NCI-H2196 treated with DMSO at 0.1 percent for 48 hours (cell line): ENCODE results near the gene SFTPA1.
"Not testable (repeated sequence)": the region's sequence is repeated elsewhere in the genome, so short reads cannot be mapped to it uniquely, and the experiment has no call there.

Experiments
- DNase-seq: peaks from one replicate; lab custom pipeline; 2025; ENCODE audit not compliant: unreplicated experiment; lab: John Stamatoyannopoulos, UW

Gene SFTPA1

GRCh38 chr10:79610601-79611191 lies at the start of gene SFTPA1:
Gene SFTPA1, plus strand, starts transcription at chr10:79610939. Its CDS starts 887 bp downstream, at chr10:79611826.
- no peak for DNase-seq

DNA sequence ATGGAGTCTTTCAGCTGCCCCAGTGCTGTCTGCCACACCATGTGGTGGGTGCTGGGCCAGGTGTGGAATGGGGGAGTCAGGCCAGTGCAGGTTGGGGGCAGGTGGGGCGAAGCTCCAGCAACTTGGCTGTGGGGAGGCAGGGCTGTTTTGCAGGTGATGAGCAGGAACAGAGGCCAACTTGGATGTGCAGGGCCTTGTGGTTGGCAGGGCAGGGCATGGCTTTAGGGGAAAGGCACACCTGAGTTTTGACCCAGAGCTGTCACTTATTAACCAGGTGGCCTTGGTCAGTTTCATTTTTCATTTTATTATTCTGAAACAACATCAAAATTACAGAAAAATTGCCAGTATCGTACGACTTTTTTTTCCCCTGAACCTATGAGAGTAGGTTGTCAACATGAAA lies 49.5 kb upstream of the SFTPA1 start:
- no peak for DNase-seq

GRCh38 chr10:79562135-79562756 lies 48.5 kb upstream of the SFTPA1 start:
- DNase-seq = no peak

DNA sequence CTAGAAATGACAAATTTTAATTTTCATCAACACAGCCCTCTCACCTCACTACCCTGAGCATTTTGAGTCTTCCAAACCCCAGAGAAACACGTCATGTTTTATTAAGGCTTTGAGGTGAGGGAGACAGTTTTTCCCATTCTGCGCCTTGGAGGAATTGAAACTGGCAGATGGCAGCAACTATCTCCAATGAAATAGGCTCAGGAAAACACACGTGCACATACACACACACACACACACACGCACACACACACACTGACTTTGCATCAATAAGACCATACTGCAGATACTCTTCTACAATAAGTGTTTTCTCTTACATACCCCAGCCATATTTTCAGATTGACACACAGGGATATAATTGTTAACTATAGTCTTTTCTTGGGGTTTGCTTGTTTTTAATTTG lies 47.3 kb upstream of the SFTPA1 start:
- DNase-seq = no peak

DNA sequence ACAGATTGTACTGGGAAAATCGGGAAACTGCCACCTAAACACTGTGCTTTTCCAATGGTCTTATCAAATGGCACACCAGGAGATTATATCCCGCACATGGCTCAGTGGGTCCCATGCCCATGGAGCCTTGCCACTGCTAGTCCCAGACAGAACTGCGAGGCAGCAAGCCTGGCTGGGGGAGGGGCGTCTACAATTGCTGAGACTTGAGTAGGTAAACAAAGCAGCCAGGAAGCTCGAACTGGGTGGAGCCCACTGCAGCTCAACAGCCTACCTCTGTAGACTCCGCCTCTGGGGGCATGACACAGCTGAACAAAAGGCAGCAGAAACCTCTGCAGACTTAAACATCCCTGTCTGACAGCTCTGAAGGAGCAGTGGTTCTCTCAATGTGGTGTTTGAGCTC lies 40.1 kb upstream of the SFTPA1 start:
- not testable (repeated sequence) for DNase-seq

GRCh38 chr10:79579361-79579760 lies 31.4 kb upstream of the SFTPA1 start:
- no peak for DNase-seq

- DNase-seq = no peak
Measured at GRCh38 chr10:79581044-79581443, 29.7 kb upstream of the SFTPA1 start.

DNA sequence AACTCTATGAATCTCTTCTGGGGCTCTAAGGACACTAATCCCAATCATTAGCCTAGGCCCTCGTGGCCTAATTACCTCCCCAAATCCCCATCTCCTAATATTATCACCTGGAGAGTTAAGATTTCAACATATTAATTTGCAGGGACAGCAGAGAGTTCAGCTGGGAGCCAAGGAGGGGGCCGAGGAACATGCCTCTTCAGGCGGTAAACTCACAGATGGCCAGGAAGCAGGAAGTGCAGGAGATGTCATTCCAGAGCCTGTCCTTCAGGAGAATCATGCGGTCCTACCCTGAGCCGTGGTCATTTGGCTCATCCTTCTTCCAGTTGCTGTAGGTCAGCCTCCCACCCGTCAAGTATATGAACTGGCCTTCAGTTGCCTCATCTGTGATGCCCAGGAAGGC lies 28.6 kb upstream of the SFTPA1 start:
- DNase-seq = no peak

DNA sequence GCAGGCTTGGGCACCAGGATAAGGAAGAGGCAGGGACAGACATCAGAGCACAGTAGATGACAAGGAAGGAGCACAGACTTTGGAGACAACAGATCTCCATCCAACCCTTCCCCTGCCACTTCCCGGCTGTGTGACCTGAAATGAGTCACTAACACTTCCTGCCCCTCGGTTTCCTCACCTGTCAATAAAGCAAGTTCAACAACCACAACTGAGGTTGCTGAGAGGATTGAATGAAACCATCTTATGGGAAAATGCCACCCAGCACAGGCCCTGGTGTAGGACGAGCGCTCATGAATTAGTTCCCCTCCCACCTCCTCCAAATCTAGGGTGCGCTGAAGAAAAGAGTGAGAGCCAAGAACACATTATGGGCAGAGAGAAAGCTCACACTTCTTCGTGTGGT lies 27.8 kb upstream of the SFTPA1 start:
- not testable (repeated sequence) for DNase-seq

GRCh38 chr10:79583488-79584024 lies 27.2 kb upstream of the SFTPA1 start:
- DNase-seq = no peak

DNA sequence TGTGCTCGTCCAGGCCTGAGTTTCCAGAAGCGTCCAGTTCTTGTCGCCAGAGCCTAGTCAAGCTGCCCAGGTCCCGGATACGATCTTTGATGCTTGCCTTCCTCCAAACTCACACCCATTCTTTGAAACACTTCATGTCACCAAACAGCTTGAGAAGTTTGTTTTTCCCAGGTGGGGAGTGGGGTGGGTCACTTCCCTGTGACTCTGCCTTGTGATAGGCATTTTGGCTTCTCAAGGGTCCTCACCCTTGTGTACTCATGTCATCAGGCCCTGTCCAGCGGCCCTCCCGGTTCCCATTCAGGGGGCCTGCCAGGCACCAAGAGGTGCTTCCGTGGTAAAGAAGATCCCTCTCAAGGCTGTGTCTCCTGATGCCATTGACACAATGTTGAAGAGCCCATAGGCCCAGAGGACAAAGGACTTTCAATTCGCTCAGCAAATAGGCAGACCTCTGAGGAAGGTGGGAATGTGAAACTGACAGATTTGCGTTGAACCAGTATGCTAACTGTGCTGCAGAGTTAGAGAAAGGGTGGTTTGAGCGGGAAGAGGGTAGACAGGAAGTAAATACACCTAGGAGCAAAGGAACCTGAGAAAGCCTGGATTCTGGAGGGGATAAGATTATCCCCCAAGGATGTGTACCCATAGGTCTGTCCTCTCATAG lies 24.7 kb upstream of the SFTPA1 start:
- no peak for DNase-seq

- DNase-seq = no peak
Measured at GRCh38 chr10:79586933-79587332, 23.8 kb upstream of the SFTPA1 start.

DNA sequence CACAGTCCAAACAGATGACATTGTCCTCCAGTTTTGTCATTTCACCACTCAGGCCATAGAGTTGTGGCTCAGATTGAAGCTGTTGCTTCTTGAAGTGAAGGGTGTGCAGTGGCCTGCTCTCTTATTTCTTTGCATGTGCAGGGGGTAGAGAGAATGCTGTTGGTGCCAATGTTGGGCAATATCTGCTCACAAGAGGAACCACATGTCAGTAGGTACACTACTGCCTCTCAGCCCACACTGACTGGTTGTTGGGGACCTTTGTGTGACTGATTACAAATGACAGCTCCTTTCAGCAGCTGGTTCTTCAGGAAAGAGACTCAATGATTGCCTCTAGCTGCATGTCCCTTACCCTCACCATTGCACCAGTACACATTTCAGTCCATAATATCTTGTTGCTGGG lies 21.9 kb upstream of the SFTPA1 start:
- no peak for DNase-seq

DNA sequence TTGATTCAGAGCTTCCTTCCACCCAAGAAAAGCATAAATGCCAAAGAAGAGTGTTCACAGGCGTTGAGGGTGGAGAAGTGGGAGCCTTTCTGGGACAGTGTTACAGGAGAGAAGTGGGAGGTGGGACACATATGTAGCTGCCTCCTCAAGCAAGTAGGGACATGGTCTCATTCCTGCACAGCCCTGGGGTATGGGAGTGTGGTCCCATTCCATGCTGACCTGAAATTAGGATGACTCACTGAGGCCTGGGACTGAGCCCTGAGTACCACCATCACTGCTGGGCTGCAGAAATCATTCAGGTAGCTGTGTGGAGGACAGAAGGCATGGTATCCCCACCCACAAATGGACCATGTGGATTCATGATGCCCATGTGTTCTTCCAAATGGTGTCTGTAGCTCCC lies 17.4 kb upstream of the SFTPA1 start:
- DNase-seq = no peak

DNA sequence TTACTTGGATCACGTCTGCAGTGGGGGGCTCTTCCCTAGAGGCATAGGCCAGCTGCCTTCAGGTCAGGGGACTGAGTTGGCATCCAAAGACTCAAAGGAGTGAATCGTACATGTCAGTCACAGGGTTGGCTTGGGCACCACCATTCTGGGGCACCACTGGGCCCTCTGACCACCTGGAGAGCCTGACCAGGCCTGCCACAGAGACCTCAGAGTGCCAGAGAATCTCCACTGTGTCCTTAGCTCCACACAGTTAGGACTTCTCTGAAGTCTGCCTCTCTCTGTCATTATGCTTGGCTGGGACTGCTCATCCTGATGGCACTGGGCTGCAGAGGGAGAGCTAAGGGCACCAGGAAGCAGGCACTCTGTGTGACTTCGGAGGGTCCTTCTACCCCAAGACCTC lies 16.2 kb upstream of the SFTPA1 start:
- DNase-seq = not testable (repeated sequence)

- DNase-seq = no peak
Measured at GRCh38 chr10:79595510-79595909, 15.2 kb upstream of the SFTPA1 start.

DNA sequence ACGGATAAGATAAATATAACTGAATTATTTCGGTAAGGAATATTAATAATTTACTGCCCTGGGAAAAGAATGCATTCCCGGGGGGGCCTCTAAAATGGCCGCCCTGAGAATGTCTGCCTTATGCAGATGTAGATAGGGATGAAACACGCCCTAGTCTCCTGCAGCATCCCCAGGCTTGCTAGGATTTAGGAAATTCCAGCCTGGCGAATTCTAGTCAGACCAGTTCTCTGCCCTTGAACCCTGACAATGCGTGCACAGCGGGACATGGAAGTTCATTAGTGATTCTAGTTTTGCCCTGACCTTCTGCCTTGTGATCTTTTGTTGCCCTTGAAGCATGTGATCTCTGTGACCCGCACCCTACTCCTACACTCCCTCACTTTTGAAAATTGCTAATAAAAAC lies 11.1 kb upstream of the SFTPA1 start:
- not testable (repeated sequence) for DNase-seq

GRCh38 chr10:79601939-79602338 lies 8.8 kb upstream of the SFTPA1 start:
- no peak for DNase-seq

- DNase-seq = no peak
Measured at GRCh38 chr10:79602953-79603352, 7.8 kb upstream of the SFTPA1 start.

- DNase-seq = no peak
Measured at GRCh38 chr10:79604294-79604693, 6.4 kb upstream of the SFTPA1 start.

- DNase-seq = no peak
Measured at GRCh38 chr10:79605308-79605707, 5.4 kb upstream of the SFTPA1 start.
